NCI-H345 treated with DMSO at 0.1 percent for 48 hours (cell line): Measurements from ENCODE around the gene GAGE12G.
"Not testable (repeated sequence)": the region's sequence is repeated elsewhere in the genome, so short reads cannot be mapped to it uniquely, and the experiment has no call there.

Source experiments
- DNase-seq: peaks from one replicate; lab custom pipeline; 2025; ENCODE audit not compliant: unreplicated experiment; lab: John Stamatoyannopoulos, UW

Gene GAGE12G, protein sequence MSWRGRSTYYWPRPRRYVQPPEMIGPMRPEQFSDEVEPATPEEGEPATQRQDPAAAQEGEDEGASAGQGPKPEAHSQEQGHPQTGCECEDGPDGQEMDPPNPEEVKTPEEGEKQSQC

DNA sequence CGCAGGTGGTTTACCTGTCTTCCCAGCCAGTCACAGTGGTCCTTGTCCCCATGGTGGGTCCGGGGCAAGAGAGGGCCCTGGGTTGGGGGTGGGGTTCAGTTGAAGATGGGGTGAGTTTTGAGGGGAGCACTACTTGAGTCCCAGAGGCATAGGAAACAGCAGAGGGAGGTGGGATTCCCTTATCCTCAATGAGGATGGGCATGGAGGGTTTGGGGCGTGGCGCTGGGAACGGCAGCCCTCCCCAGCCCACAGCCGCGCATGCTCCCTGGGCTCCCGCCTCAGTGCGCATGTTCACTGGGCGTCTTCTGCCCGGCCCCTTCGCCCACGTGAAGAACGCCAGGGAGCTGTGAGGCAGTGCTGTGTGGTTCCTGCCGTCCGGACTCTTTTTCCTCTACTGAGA is at the start of gene GAGE12G:
Gene GAGE12G (plus strand): TSS at position 301 of the 400 bp plus-strand sequence. CDS start 1,155 bp downstream, outside the sequence.
- DNase-seq = not testable (repeated sequence)

DNA sequence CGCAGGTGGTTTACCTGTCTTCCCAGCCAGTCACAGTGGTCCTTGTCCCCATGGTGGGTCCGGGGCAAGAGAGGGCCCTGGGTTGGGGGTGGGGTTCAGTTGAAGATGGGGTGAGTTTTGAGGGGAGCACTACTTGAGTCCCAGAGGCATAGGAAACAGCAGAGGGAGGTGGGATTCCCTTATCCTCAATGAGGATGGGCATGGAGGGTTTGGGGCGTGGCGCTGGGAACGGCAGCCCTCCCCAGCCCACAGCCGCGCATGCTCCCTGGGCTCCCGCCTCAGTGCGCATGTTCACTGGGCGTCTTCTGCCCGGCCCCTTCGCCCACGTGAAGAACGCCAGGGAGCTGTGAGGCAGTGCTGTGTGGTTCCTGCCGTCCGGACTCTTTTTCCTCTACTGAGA is 38.3 kb upstream of the GAGE12G start, which contains the start of gene GAGE12C:
Gene GAGE12C (plus strand): TSS at position 301 of the 400 bp plus-strand sequence. CDS start 1,155 bp downstream, outside the sequence.
- not testable (repeated sequence) for DNase-seq

DNA sequence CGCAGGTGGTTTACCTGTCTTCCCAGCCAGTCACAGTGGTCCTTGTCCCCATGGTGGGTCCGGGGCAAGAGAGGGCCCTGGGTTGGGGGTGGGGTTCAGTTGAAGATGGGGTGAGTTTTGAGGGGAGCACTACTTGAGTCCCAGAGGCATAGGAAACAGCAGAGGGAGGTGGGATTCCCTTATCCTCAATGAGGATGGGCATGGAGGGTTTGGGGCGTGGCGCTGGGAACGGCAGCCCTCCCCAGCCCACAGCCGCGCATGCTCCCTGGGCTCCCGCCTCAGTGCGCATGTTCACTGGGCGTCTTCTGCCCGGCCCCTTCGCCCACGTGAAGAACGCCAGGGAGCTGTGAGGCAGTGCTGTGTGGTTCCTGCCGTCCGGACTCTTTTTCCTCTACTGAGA is 28.8 kb upstream of the GAGE12G start, which contains the start of gene GAGE12D:
Gene GAGE12D (plus strand): TSS at position 301 of the 400 bp plus-strand sequence. CDS start 1,155 bp downstream, outside the sequence.
- not testable (repeated sequence) for DNase-seq

DNA sequence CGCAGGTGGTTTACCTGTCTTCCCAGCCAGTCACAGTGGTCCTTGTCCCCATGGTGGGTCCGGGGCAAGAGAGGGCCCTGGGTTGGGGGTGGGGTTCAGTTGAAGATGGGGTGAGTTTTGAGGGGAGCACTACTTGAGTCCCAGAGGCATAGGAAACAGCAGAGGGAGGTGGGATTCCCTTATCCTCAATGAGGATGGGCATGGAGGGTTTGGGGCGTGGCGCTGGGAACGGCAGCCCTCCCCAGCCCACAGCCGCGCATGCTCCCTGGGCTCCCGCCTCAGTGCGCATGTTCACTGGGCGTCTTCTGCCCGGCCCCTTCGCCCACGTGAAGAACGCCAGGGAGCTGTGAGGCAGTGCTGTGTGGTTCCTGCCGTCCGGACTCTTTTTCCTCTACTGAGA is 19.2 kb upstream of the GAGE12G start, which contains the start of gene GAGE12E:
Gene GAGE12E (plus strand): TSS at position 301 of the 400 bp plus-strand sequence. CDS start 1,155 bp downstream, outside the sequence.
- not testable (repeated sequence) for DNase-seq

DNA sequence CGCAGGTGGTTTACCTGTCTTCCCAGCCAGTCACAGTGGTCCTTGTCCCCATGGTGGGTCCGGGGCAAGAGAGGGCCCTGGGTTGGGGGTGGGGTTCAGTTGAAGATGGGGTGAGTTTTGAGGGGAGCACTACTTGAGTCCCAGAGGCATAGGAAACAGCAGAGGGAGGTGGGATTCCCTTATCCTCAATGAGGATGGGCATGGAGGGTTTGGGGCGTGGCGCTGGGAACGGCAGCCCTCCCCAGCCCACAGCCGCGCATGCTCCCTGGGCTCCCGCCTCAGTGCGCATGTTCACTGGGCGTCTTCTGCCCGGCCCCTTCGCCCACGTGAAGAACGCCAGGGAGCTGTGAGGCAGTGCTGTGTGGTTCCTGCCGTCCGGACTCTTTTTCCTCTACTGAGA is 9.7 kb upstream of the GAGE12G start, which contains the start of gene GAGE12F:
Gene GAGE12F (plus strand): TSS at position 301 of the 400 bp plus-strand sequence. CDS start 1,155 bp downstream, outside the sequence.
- not testable (repeated sequence) for DNase-seq

DNA sequence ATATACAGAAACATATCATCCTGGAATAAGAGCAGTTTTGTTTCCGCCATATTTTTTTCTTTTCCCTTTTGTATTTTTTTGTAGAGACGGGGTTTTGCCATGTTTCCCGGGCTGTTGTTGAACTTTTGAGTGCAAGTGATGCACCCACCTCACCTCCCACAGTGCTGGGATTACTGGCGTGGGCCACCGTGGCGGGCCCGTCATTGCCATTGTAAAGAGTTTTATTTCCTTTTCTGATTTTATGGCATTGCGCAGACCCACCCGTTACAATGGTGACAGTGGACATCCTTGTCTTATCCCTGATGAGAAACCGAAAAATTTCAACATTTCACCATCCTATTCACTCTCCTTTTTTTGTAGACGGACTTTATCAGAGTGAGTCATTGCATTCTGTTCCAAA is 1.5 kb upstream of the GAGE12G start:
- not testable (repeated sequence) for DNase-seq

DNA sequence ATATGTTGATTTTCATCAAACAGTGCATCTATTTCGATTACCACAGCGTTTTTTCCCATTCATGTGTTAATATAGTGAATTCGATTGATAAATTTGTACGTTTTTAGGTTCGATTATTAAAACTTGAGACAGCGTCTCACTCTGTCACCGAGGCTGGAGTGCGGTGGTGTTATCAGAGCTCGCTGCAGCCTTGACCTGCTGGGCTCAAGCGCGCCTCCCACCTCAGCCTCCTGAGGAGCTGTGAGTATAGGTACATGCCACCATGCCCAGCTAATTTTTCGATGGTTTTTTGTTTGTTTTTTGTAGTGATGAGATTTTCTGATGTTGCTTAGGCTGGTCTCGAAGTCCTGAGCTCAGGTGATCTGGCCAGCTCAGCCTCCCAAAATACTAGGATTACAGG is 1.0 kb upstream of the GAGE12G start:
- not testable (repeated sequence) for DNase-seq

DNA sequence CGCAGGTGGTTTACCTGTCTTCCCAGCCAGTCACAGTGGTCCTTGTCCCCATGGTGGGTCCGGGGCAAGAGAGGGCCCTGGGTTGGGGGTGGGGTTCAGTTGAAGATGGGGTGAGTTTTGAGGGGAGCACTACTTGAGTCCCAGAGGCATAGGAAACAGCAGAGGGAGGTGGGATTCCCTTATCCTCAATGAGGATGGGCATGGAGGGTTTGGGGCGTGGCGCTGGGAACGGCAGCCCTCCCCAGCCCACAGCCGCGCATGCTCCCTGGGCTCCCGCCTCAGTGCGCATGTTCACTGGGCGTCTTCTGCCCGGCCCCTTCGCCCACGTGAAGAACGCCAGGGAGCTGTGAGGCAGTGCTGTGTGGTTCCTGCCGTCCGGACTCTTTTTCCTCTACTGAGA is 9.4 kb downstream of the GAGE12G start, which contains the start of gene GAGE12H:
Gene GAGE12H (plus strand): TSS at position 301 of the 400 bp plus-strand sequence. CDS start 1,155 bp downstream, outside the sequence.
- not testable (repeated sequence) for DNase-seq

DNA sequence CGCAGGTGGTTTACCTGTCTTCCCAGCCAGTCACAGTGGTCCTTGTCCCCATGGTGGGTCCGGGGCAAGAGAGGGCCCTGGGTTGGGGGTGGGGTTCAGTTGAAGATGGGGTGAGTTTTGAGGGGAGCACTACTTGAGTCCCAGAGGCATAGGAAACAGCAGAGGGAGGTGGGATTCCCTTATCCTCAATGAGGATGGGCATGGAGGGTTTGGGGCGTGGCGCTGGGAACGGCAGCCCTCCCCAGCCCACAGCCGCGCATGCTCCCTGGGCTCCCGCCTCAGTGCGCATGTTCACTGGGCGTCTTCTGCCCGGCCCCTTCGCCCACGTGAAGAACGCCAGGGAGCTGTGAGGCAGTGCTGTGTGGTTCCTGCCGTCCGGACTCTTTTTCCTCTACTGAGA is 19.0 kb downstream of the GAGE12G start, which contains the start of gene GAGE2A:
Gene GAGE2A (plus strand): TSS at position 301 of the 400 bp plus-strand sequence. CDS start 1,155 bp downstream, outside the sequence.
- not testable (repeated sequence) for DNase-seq

DNA sequence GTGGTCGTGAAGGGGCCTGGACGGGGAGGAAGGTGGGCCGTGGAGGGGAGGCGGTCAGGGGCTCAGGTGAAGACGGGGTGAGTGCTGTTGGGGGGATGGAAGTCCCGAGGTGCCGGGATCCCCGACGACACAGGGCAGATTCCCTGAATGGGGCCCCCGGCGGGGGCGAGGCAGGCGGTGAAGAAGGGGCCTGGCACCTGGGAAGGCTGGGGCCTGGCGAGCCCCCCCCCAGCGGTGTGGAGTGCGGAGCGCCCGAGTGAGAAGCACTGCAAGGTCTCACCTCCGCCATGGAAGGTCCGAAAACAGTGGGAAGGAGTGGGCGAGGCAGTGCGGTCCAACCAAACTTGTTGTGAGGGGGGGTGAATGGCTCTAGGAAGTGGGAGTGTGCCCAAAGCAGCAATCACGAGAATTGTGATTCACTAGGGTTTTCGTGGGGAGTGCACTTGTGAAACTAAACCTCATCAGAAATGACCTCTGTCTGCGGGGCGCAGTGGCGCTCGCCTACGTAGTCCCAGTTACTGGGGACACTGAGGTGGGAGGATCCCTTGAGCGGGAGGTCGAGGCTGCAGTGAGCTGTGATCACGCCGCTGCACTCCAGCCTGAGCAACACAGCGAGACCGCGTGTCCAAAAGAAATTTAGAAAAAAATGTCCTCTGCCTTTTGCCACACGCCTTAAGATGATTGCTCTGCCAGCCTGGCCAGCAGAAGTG is 19.7 kb downstream of the GAGE12G start:
- not testable (repeated sequence) for DNase-seq

DNA sequence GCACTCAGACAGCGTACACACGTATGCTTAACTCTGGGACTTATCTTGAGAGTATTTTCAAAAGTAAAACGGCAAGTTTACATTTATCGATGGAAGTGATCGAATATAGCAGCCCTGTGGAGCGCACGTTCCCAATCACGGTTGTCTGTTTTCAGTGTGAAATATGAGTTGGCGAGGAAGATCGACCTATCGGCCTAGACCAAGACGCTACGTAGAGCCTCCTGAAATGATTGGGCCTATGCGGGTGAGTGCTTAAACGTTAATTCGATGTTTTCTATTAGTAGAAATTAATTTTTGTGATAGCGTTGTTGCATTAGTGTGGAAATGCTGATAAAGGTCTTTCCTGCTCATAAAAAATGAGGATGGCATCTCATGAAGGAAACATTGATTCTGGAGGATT is 20.3 kb downstream of the GAGE12G start:
- DNase-seq = not testable (repeated sequence)

DNA sequence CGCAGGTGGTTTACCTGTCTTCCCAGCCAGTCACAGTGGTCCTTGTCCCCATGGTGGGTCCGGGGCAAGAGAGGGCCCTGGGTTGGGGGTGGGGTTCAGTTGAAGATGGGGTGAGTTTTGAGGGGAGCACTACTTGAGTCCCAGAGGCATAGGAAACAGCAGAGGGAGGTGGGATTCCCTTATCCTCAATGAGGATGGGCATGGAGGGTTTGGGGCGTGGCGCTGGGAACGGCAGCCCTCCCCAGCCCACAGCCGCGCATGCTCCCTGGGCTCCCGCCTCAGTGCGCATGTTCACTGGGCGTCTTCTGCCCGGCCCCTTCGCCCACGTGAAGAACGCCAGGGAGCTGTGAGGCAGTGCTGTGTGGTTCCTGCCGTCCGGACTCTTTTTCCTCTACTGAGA is 28.5 kb downstream of the GAGE12G start, which contains the start of gene GAGE1:
Gene GAGE1 (plus strand): TSS at position 301 of the 400 bp plus-strand sequence. CDS start 1,155 bp downstream, outside the sequence.
- DNase-seq = not testable (repeated sequence)

DNA sequence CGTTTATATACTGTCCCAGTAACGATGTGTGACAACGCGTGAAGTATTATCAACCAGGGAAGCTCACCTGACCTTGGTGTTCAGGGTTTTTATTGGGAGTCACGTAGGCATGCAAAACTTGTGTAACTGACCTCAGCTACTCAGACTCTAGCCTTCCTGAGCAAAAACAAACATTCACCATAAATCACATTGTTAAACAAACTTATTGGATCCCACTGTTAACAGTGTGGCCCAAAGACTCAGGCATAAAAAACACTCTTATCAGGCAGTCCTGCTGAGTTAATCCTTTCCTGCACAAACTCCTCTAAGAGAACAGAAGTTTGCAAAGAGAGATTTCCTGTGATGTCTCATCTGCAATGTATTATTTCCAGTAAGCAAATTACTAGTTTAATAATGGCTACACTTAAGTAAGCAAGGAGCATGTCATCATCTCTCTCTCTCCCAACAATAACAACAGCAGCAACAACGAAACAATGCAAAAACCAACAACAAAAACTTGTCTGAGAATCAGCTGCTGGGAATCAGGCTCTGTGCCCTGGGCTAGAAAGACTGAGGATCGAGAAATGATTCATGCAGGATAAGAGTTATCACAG is 40.6 kb downstream of the GAGE12G start:
- no peak for DNase-seq

DNA sequence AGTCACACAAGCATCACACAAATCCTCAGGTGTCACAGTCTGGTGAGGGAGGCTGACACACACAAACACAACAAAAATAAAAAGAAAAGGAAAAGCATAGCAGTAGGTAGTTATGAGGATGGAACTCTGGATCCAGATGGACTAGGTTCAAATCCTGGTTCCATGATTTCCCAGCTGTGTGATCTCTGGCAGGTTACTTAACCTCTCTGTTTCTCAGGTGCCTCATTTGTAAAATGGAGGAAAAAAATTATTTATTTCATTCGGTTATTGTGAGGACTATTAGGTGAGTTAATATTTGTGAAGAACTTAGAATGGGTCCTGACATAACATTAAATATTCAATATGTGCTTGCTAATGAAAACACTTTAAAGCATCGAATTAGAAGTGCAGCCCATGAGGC is 48.4 kb downstream of the GAGE12G start:
- DNase-seq = no peak
